A204.1 (cell line): ENCODE measurements around the gene ARHGEF1.
"Not testable (repeated sequence)": the region's sequence is repeated elsewhere in the genome, so short reads cannot be mapped to it uniquely, and the experiment has no call there.

Source experiments
- FAIRE-seq: peaks from 2 replicates; lab custom pipeline; 2012; peaks lifted over from hg19 to GRCh38; lab: Jason Lieb, UNC

ARHGEF1 gene

DNA sequence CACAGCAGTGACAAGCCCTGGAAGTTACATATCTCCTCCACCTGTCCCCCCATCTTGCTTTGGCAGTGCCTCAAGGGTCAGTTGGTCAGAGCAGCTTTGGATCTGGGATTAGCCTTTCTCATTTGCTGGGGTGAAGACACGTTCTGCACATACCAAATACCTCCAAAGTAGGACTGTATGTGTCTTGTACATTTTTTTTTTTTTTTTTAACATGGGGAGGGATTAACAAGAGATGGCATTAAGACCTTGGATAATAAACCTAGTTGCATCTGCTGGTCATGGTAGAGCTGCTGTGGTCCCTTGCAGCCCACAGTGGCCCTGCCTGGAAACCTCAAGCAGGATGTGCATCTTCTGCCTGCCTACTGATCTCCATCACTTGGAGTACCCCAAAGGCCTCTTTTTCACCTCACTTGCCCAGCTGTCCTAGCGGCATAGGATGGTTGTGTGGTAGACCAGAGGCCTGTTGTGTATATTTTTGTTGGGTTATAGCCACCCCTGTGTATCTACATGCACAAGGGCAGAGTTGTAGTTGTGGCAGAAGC lies 20.5 kb upstream of the ARHGEF1 start:
- no peak for FAIRE-seq

DNA sequence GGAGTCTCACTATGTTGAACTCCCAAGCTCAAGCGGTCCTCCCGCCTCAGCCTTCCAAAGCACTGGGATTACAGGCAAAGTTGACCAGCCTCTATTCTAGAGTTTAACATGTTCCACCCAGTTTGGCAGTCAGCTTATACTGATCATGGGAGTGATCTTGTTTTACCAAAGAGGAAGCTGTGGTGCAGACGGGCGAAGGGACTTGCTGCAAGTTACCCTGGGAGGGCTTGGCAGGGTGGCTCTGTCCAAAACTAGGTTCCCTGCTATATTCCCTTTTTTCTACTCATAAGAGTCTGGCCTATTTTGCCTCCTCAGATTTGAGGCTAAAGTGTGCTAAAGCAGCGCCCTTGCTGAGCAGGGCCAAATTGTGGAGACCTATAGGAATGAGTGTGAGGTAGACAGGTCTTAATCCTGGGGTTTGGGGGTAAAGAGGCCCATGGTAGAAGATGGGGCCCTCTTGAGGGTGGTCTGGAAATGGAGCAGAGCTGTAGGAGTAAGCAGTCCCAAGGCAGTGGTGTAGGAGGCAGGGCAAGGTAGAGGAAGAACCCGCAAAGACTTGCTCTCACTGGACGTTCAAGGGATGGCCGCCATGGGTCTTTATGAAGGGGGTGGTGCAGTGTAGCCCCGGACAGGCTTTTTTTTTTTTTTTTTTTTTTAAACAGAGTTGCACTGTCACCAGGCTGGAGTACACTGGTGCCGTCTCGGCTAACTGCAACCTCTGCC lies 19.6 kb upstream of the ARHGEF1 start:
- no peak for FAIRE-seq

DNA sequence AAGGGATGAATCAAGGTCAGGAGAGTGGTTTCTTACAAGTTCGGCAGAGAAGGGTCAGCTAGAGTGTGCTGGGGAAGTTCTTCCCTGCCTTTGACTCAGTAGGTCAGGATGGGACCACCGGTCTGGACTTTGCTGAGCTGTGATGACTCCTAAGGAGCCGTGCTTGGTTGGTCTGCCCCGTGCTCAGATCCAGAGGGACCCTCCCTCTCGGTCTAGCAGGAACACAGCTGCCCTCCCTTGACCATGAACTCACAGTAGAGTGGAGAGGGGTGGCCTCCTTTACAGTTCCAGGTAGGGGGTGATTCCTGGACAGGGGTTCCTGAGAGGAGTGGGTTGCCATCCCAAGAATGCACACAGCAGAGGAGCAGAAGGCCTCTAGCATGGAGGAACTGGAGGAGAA lies 18.6 kb upstream of the ARHGEF1 start:
- FAIRE-seq: no peak

DNA sequence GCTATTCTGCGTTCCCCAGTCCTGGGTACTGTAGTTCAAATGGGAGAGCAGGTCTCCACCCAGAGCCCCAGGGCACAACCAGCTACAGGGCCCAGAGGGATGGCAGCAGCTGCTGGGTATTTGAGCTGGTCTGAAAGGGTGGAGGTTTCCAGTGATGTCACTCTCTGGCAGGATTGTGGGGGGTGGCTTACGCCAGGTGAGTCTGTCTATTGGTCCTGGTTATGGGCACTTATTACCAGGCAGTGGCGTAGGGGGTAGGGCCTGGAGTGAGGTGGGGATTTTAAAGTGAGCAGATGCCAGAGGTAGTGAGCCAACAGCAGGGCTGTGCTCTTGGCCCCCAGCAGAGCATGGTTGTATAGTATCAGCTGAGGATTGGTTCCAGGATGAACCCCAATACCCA lies 16.7 kb upstream of the ARHGEF1 start:
- FAIRE-seq: no peak

DNA sequence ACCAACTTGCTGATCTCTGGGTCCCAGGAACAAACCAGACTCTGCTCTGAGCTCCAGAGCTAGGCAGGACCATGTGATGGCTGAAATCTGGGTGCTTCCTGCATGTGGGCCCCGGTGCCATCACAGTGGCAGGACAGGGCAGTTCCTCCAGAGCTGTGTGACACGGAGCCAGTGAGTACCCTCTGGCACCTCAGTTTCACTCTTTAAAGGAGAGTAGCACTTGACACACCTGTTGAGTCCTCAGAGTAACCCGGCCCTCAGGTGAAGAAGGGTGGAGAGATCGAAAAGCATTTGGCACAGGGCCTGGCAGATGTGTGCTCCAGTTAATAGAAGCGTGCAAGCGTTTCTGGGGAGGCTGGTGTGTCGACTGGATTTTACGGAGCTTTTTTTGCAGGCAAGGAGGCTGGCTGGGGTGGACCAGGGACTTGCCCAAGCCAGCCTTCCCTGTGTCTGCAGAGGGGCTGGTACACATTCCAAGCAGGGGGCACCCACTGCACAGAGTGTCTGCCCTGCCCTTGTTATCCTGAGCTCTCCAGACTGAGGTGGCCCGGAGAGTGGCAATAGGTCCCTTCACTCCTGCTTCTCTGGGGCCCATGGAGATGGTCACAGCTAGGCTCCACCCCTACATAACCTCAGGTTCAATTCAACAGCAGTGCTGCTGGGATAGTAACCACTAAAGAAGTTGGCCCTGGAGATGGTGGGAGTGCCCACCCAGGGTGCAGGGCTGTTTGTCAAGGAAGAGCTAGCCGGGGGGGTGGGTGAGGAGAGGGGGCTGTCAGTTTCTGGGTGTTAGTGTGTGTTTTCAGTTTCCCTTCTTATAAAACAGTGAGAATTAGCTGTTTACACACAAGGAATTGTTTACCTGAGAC lies 14.6 kb upstream of the ARHGEF1 start:
- FAIRE-seq: no peak

DNA sequence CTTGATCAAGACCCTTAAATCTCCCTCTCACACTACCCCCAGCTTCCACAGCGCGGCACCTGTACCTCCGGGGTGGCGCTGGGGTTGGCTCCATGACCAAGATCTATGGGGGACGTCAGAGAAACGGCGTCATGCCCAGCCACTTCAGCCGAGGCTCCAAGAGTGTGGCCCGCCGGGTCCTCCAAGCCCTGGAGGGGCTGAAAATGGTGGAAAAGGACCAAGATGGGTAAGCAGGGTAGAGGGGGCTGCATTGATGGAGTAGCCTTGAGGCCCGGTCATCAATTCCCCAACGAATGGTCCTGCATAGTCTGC lies 14.0 kb upstream of the ARHGEF1 start:
- FAIRE-seq: no peak

DNA sequence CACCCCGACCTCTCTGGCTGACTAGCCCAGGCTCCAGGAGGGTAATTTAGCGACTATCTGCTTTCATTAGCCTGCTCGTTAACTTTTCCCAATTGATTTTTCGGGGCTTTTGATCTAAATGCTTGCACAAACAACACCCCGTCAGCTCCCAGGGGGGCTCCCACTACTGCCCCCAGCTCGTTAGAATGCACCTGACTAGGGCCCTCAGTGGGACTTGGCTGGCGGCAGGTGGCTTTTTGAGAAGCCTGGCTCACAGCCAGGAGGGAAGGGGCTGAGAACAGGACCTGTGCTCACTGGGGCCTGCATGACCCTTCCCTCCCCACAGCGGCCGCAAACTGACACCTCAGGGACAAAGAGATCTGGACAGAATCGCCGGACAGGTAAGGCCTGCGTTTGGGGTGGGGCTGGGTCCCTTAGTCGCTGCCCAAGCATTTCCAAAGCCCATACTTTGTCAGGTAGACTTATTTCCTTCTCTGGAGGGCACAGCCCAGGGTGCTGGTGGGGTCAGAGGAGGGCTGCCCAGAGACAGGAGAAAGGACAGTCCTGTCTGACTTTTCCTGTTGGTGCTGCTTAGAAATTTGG lies 13.5 kb upstream of the ARHGEF1 start:
- FAIRE-seq: no peak

DNA sequence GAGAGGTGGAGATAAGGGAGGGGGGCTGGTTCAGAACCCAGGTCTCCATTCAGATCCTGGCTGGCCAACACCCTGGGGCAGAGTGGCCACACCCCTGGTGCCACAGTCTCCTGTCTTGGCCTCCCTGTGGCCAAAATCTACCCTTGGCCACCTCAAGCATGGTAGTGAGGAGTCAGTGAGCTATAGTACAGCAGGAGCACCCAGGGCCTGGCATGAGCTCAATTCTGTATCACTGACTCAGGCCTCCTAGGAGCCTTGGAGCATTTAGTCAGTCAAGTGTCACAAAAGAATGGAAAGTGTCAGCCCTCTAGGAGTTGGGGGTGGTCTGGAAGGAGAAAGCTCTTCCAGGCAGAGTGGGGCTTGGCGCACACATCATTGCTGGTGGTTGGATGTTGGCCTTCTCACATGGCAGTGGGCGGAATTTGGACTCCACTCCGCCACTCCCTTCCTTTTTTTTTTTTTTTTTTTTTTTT lies 12.5 kb upstream of the ARHGEF1 start:
- FAIRE-seq: no peak

DNA sequence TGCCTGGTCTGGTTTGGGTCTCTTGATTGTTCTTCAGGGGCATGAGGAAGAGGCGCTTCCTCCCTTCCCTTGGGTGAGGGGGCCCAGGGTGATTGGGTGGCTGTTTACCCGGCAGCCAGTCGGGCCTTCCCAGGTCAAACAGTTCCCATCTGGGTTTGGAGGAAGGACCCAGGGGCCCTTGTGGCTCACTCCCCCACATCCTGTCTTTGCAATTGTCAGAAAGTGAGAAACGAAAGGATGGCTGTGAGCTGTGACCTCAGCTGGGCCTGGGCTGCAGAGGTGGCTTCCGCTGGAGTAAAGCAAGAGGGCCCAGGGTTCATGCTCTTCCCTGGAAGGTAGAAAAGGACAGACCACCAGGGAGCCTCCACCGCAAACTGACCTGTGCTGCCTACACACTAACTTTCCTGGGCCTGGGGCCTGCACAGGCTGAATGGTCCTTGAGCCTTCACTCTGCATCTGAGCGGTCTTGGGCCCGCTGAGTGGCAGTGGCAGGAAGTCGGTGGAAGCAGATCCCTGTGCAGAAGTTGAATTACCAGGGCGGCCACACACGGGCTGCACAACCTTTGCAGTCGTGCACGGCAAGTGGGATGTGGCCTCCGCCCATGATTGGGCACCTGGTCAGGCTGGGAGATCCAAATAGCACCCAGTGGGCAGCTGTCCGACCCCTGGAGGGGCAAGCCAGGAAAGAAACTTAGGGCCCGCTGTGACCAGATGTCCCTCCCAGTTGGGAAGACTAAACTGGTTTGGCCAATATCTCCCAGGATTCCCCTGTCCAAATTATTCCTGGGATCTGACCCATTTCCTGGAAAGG lies 11.2 kb upstream of the ARHGEF1 start:
- FAIRE-seq: no peak

DNA sequence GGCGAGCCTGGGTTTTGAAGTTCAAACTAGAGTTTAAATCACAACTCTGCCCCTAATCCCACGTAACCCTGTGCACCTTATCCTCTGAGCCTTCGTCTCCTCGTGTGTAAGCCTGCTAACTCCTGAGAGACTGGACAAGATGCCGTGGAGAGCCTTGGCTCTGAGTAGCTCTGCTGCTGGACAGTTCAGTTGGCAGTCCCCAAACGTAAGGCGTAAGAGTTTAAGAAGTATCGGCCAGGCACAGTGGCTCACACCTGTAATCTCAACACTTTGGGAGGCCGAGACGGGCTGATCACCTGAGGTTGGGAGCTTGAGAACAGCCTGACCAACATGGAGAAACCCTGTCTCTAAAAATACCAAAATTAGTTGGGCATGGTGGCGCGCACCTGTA lies 10.6 kb upstream of the ARHGEF1 start:
- FAIRE-seq: no peak

DNA sequence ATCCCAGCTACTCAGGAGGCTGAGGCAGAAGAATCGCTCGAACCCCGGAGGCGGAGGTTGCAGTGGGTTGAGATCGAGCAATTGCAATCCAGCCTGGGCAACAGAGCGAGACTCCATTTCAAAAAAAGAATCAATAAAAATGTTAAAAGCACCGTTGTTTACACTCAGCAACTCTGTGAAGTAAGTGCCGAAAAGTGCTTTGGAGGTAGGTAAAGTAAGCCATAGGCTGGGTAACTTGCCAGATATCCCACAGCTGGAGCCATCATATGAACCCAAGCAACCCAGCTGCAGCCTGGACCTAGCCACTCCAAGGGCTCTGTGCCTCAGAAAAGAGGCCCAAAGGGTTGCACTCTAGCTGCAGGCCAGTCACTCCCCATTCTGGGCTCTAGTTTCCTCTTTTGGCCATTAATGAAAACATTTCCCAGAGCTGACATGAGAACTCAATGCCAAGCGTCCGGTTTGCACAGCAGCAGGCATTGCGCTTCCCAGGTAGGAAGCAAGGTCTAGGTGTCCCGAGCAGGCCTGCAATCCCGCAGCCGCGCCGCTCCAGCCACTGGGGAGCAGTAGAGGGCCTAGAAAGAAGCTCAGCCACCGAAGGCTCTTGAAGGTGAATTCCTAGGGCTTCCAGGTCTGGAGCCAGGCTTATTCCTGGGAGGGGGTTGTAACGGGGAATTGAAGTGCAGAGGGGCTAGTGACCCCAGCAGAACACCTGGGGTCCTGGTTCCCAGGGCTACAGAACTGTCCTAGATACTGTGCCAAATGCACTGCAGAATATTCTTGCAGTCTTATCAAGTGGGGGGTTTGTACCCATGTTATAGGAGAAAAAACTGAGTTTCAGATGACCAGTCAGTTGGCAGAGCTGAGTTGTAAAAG lies 10.0 kb upstream of the ARHGEF1 start:
- FAIRE-seq: no peak

DNA sequence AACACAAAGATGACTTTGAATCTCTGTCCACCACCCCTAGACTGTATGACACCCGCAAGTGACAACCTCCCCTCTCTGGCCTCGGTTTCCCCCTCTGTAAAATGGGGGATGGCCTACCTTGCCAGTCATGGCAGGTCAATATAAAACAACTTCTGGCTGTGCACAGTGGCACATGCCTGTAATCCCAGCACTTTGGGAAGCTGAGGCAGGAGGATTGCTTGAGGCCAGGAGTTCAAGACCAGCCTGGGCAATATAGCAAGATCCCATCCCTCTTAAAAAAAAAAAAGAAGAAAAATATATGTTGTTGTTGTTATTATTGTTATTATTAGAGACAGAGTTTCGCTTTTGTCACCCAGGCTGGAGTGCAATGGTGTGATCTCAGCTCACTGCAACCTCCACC lies 7.0 kb upstream of the ARHGEF1 start:
- FAIRE-seq: not testable (repeated sequence)

DNA sequence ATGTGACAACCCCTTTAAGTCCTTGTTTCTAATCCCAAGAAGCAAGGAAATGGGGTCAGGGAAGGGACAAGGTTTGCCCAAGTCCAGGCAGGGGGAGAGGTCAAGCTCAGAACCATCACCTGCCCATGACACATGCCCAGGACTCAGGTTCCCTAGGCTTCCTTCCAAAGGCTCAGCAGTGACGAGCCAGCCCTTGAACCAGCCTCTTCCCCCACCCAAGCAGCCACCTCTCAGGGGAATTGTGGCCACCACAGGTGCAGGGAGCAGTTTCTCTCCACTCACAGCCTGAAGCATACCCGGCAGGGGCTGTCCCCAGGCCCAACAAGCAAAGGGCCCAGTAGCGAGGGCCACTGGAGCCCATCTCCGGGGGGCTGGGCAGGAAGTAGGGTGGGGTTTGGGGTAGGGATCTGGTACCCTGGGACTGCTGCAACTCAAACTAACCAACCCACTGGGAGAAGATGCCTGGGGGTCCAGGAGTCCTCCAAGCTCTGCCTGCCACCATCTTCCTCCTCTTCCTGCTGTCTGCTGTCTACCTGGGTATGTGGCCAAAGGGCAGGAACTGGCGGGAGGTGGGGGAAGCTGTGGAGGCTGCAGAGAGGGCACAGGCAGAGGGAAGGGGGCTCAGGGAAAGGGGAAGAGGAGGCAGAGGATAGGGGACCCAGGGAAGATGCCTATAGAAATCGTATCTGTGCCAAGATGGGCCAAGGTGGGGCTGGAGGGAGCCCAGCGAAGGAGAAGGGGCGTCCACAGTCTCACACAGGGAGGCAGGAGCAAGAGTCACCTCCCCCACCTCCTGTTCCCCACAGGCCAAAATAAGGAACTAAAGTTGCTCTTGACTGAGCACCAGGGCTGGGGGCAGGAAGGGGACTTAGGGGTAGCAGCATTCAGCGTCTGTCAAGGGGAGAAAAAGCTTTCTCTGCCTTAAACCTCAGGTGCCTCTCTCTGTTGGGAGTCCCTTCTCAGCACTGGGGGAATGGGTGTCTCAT lies 5.8 kb upstream of the ARHGEF1 start, which contains the start of gene CD79A:
CD79A (plus strand) TSS at position 433 of the 986 bp plus-strand sequence; CDS start at position 459, 26 bp downstream.
- no peak for FAIRE-seq

DNA sequence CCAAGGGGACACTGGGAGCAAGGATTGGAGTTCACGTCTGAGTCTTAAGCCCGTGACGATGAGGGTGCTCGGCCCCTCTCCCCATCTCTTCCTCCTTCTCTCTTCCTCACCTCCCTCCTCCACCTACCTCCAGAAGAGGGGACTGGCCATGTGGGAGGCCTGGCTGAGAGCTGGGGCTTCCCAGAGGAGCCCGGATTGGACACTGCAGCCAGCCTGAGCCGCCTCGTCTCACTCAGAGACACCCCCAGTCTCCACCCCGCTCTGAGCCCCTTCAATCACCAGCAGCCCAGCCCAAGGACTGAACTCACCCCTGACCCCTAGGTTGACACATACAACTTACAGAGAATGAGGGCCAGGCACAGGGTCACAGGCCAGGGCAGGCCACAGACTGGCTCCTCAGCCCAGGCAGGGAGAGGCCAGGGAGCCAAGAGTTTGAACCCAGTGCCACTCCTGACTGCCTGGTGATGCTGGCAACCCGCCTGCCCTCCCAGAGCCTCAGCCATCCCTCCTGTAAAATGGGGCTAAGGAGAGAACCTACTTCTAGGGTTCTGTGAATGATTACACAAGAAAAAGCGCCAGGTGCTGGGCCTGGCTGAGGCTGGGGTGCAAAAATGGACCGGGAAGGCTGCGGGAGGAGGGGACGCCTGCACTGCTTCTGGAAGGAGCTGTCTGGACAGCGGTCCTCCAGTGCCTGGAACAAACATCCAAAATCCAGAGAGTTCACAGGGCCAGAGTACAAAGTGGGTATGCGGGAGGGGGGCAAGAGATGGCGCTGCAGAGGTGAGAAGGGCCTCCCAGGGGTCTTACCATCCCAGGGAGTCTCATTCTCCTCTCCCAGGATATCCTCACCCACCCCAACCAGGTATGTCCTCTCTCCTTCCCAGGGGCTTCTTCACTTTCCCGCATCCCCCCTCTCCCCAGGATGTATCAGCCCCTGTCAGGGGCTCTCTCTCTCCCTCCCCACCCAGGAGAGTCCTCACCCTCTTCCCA lies 4.8 kb upstream of the ARHGEF1 start:
- no peak for FAIRE-seq

DNA sequence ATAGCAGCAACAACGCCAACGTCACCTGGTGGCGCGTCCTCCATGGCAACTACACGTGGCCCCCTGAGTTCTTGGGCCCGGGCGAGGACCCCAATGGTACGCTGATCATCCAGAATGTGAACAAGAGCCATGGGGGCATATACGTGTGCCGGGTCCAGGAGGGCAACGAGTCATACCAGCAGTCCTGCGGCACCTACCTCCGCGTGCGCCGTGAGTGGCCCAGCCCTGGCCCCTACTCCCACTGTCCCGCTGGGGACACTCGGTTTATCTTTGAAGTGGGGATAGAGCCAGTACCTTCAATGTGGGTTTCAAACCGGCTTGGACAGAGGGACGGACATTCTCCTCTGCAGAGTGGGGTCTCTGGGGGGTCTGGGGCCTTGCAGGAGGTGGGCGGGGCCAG lies 3.9 kb upstream of the ARHGEF1 start:
- no peak for FAIRE-seq

DNA sequence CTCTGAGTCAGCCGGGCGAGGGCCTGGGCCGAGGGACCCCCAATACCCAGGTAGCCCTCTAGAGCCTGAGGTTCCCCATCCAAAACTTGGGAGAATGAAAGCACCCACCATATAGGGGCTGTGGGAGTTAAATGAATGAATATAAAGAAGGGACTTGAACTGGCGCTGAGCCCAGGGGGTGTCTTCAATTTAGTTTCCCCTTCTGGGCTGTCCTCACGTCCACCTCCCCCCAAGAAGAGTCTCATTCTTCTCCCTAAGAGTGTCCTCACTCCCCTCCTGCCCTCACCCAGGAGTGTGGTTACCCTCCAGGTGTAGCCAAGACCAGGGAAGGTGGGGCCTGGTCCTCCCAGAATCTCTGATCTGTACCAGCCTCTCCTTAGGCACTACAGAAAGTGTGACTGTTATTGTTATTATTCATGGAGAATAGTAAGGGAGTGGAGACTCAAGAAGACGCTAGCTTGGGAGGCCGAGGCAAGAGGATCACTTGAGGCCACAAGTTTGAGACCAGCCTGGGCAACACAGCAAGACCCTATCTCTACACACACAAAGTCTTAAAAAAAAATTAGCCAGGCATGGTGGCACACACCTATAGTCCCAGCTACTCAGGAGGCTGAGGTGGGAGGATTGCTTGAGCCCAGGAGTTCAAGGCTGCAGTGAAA lies 3.2 kb upstream of the ARHGEF1 start:
- no peak for FAIRE-seq

DNA sequence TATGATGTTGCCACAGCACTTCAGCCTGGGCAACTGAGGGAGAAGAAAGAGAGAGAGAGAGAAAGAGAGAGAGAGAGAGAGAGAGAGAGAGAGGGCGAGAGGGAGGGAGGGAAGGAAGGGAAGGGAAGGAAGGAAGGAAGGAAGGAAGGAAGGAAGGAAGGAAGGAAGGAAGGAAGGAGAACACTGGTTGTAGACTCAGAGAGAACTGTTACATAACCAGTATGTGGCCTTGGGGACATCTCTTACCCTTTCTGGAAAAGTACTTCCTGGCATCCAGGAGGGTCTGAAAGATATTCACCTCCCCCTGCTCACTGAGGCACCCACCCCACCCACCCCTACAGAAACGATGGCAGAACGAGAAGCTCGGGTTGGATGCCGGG lies 2.7 kb upstream of the ARHGEF1 start:
- no peak for FAIRE-seq

DNA sequence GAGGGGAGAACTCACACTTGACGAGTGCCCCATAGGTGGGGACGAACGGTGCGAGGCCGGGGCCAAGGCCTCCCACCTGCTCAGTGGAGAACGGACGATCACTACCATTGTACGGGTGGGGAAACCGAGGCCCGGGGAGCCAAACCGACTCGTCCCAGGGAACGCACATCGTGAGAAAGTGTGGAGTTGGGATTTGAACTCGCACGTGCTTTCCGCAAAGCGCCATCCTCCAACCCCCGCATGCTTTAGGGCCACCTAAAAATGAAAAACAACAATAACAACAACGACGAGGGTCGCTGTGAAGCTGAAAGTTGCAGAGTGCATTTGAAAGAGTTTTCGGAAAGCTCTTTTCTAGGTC lies 458 bp downstream of the ARHGEF1 start:
- FAIRE-seq: no peak
